HG03103 (cell line): ENCODE measurements around the gene BROX.
A peak's percentile ranks its signal among the peaks of the same experiment; 100 is the strongest.
"Not testable (repeated sequence)": the region's sequence is repeated elsewhere in the genome, so short reads cannot be mapped to it uniquely, and the experiment has no call there.

Experiments used
- ATAC-seq: cut with Tn5 transposase; IDR thresholded peaks from one replicate; pipeline ENCODE4 v1.9.1; 2021; ENCODE audit warnings: low read depth; ENCODE audit not compliant: unreplicated experiment

Gene BROX

GRCh38 chr1:222728746-222729145 lies 16.4 kb downstream of the BROX start:
- no peak for ATAC-seq

- no peak for ATAC-seq
These were observed 18.5 kb downstream of the BROX start for GRCh38 chr1:222730866-222731265.

- ATAC-seq: peak; percentile 98
These were observed 20.1 kb downstream of the BROX start for GRCh38 chr1:222732216-222733159.

GRCh38 chr1:222734740-222735139 lies 22.4 kb downstream of the BROX start:
- ATAC-seq: no peak

- ATAC-seq: no peak
These were observed 24.1 kb downstream of the BROX start for GRCh38 chr1:222736470-222736869.

- no peak for ATAC-seq
These were observed 24.6 kb downstream of the BROX start, which contains the start of gene FAM177B for GRCh38 chr1:222736972-222737371. TSS of gene FAM177B (plus strand) at chr1:222737202. CDS start at chr1:222746546, 9,344 bp downstream.

- ATAC-seq: no peak
These were observed 27.1 kb downstream of the BROX start for GRCh38 chr1:222739465-222739864.

GRCh38 chr1:222739929-222740328 lies 27.6 kb downstream of the BROX start:
- ATAC-seq: no peak

- not testable (repeated sequence) for ATAC-seq
These were observed 29.5 kb downstream of the BROX start for GRCh38 chr1:222741630-222742457.

- ATAC-seq: no peak
These were observed 37.6 kb downstream of the BROX start for GRCh38 chr1:222749927-222750326.

GRCh38 chr1:222750651-222751050 lies 38.3 kb downstream of the BROX start:
- ATAC-seq: peak; percentile 90

- ATAC-seq: no peak
These were observed 38.9 kb downstream of the BROX start for GRCh38 chr1:222751255-222751654.

- no peak for ATAC-seq
These were observed 42.2 kb downstream of the BROX start for GRCh38 chr1:222754366-222755139.

GRCh38 chr1:222757646-222758268 lies 45.4 kb downstream of the BROX start:
- no peak for ATAC-seq

- no peak for ATAC-seq
These were observed 47.2 kb downstream of the BROX start for GRCh38 chr1:222759451-222760035.

- ATAC-seq: no peak
These were observed 48.7 kb downstream of the BROX start for GRCh38 chr1:222761083-222761482.

- ATAC-seq: not testable (repeated sequence)
These were observed 49.8 kb downstream of the BROX start for GRCh38 chr1:222762178-222762577.

GRCh38 chr1:222767152-222767571 lies 54.8 kb downstream of the BROX start:
- no peak for ATAC-seq

- no peak for ATAC-seq
These were observed 56.2 kb downstream of the BROX start for GRCh38 chr1:222768592-222768991.

- ATAC-seq: no peak
These were observed 56.8 kb downstream of the BROX start for GRCh38 chr1:222769181-222769580.
